ENCODE data around the gene CD84. TPM values are rescaled to one million over a fixed set of nuclear protein-coding genes. Genes with fewer than 3 reads are reported as not detected.

CD84 gene
- total RNA-seq, 2 experiments from 2014 or later, result 22.2 to 23.4 TPM

DNA sequence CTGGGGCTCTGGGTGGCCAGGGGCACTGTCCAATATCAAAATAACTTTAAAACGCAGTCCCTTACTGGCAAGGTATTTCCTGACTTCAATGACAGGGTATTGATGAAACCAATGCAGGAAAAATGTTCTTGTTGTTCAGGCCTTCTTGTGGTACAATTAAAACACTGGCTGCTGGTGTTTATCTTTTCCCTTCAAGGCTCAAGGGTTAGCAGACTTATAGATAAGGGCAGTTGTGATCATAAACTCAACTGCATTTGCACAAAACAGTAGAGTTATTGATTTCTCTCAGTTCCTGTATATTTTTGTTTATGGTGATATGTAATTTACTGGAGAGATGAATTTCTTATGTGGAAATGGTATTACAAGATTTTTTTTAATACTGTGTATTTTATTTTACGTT, 2.7 kb upstream of the CD84 start:
- H3K36me3 ChIP-seq (ENCODE audit: insufficient read depth, low read length), result no peaks in the 10 kb centered on the region
- peaks cover 27% of the 10 kb centered on the region for H3K79me2 ChIP-seq (ENCODE audit: insufficient read depth, low read depth, low read length)
- no peak overlapping the region for H3K27ac ChIP-seq (ENCODE audit: low read depth, low read length, poor library complexity, severe bottlenecking)
- peaks cover 33% of the 10 kb centered on the region for H3K4me1 ChIP-seq (ENCODE audit: insufficient read depth, low read length, poor library complexity, severe bottlenecking)
- H3K9me2 ChIP-seq (ENCODE audit: insufficient read depth, low read length), result no peaks in the 10 kb centered on the region
- ChIA-PET POLR2A (no interaction called here), CTCF (ENCODE audit: unreplicated experiment) (no interaction called here)
- peaks cover 7% of the 10 kb centered on the region; the same call in 1 of the 2 replicates for H3K9me3 ChIP-seq (ENCODE audit: low read length)
- no peaks in the 10 kb centered on the region for H4K20me1 ChIP-seq (ENCODE audit: insufficient read depth, low read length)
- intact Hi-C loops (cut with micrococcal nuclease; ENCODE audit: unreplicated experiment), result no loop called here
- H3K4me3 ChIP-seq (ENCODE audit: low read depth, low read length, poor library complexity, severe bottlenecking), result no peak overlapping the region
- DNase-seq (ENCODE audit: low spot score), result no peak
- H3K4me2 ChIP-seq (ENCODE audit: low read length), result no peak overlapping the region
- no TSS peak for BruUV-seq (replicated peaks)
- H2AFZ ChIP-seq (ENCODE audit: low read length), result no peak overlapping the region
- no peak for TF ChIP-seq EZH2phosphoT487 (IDR thresholded peaks at IDR 0.05; ENCODE audit: borderline replicate concordance, low read depth, low read length)
- no peak for TF ChIP-seq CTCF (conservative IDR thresholded peaks at IDR 0.05; ENCODE audit: low read length)

DNA sequence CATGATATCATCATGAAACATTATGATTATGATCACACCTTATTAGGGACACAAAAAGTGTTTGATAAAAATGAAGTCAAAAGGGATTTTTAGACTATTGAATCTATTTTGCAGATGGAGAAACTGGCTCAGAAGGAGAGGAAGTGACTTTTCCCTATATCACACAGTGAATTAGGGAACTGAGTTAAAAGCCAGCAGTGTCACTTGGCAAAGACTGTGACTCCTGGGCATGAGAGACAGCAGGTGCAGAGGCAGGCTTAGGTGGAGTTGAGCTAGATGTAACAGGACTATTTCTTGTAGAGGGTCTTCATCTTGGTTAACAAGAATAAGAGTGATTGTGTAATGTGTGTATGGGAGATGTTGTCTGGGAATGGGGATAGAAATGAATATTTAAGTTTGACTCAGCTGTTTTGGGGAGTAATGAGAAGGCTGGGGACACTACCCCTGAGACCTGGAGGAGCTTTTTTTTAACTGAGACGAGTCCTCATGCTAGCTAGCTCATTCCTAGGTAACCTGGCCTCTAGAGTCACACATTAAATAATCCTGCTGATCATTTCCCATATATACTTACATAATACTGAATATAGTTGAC, 1.0 kb upstream of the CD84 start:
- no TSS peak for BruUV-seq (replicated peaks)
- Histone ChIP-seq H2AFZ (ENCODE audit: low read length) (peak overlapping the region; percentile 19; the same call in 1 of the 2 replicates), H3K9me2 (ENCODE audit: insufficient read depth, low read length) (no peaks in the 10 kb centered on the region), H4K20me1 (ENCODE audit: insufficient read depth, low read length) (no peaks in the 10 kb centered on the region), H3K9me3 (ENCODE audit: low read length) (peaks cover 7% of the 10 kb centered on the region; the same call in 1 of the 2 replicates), H3K4me1 (ENCODE audit: insufficient read depth, low read length, poor library complexity, severe bottlenecking) (peaks cover 50% of the 10 kb centered on the region), H3K27ac (ENCODE audit: low read depth, low read length, poor library complexity, severe bottlenecking) (peak overlapping the region; percentile 21), H3K36me3 (ENCODE audit: insufficient read depth, low read length) (no peaks in the 10 kb centered on the region), H3K4me3 (ENCODE audit: low read depth, low read length, poor library complexity, severe bottlenecking) (no peak overlapping the region), H3K79me2 (ENCODE audit: insufficient read depth, low read depth, low read length) (peaks cover 41% of the 10 kb centered on the region), H3K4me2 (ENCODE audit: low read length) (peak overlapping the region; percentile 10; the same call in 1 of the 2 replicates)
- TF ChIP-seq EZH2phosphoT487 (IDR thresholded peaks at IDR 0.05; ENCODE audit: borderline replicate concordance, low read depth, low read length), result no peak
- CTCF ChIA-PET (ENCODE audit: unreplicated experiment), result no interaction called here
- DNase-seq (ENCODE audit: low spot score), result peak; percentile 52
- intact Hi-C loops (cut with micrococcal nuclease; ENCODE audit: unreplicated experiment), result no loop called here
- POLR2A ChIA-PET, result interaction anchor here (0.6 to 2.2 kb wide), 3 partner anchors 25 to 121 kb away, joined by 3 to 11 read pairs (median 4); no protein-coding TSS in a partner anchor

DNA sequence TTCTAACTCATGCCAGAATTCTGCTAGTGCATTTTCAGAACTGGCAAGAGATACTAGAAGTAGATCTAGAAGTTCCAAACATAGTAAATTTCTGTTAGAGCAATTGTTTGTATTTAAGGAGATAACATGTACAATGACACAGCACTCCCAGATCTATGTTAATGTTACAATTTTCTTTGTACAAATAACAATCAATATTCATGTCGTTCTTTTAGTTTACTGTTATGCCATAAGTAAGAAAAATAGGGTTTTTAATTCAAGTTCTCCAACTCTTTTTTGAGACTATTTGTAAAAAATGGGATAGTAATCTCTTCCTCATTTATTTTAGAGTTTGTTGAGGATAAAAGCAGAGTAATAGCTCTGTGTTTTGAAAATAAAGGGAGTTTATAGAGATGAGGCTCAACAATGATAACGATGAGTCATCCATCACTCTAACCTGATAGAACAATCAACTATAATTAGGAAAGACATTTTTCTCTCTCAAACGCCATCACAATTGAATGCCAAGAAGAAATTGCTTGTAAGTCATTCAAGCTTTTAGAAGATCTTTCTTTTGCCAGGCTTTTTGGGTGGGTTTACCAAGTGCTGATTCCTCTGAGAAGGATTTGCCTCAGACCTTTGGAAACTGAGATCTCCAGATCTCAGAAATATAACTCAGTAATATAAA, 638 bp downstream of the CD84 start:
- DNase-seq (ENCODE audit: low spot score), result no peak
- peaks cover 7% of the 10 kb centered on the region; the same call in 1 of the 2 replicates for H3K9me3 ChIP-seq (ENCODE audit: low read length)
- H3K4me2 ChIP-seq (ENCODE audit: low read length), result peak overlapping the region; percentile 92
- ChIA-PET POLR2A (interaction anchor here (0.5 to 4.2 kb wide), 12 partner anchors 15 to 240 kb away, joined by 3 to 23 read pairs (median 4); partner anchors contain the start of gene CD48), CTCF (ENCODE audit: unreplicated experiment) (no interaction called here)
- no peaks in the 10 kb centered on the region for H4K20me1 ChIP-seq (ENCODE audit: insufficient read depth, low read length)
- intact Hi-C loops (cut with micrococcal nuclease; ENCODE audit: unreplicated experiment), result loop anchor here (1.0 kb wide), 1 partner anchor 29 kb away; no protein-coding TSS in a partner anchor
- peaks cover 47% of the 10 kb centered on the region for H3K79me2 ChIP-seq (ENCODE audit: insufficient read depth, low read depth, low read length)
- peak overlapping the region; percentile 76 for H3K4me3 ChIP-seq (ENCODE audit: low read depth, low read length, poor library complexity, severe bottlenecking)
- no peaks in the 10 kb centered on the region for H3K9me2 ChIP-seq (ENCODE audit: insufficient read depth, low read length)
- H3K36me3 ChIP-seq (ENCODE audit: insufficient read depth, low read length), result peaks cover 9% of the 10 kb centered on the region
- BruUV-seq (replicated peaks), result TSS peak; percentile 89
- H2AFZ ChIP-seq (ENCODE audit: low read length), result peak overlapping the region; percentile 93; the same call in 1 of the 2 replicates
- H3K27ac ChIP-seq (ENCODE audit: low read depth, low read length, poor library complexity, severe bottlenecking), result peak overlapping the region; percentile 79
- TF ChIP-seq EZH2phosphoT487 (IDR thresholded peaks at IDR 0.05; ENCODE audit: borderline replicate concordance, low read depth, low read length) (no peak), CTCF (conservative IDR thresholded peaks at IDR 0.05; ENCODE audit: low read length) (no peak)
- H3K4me1 ChIP-seq (ENCODE audit: insufficient read depth, low read length, poor library complexity, severe bottlenecking), result peaks cover 59% of the 10 kb centered on the region

Measured in OCI-LY7 (cell line).